HCT116 (cell line): Measurements from ENCODE around the gene FAM234A. TPM values are rescaled to one million over a fixed set of nuclear protein-coding genes. Genes with fewer than 3 reads are reported as not detected.

Experiments
- ATAC-seq: fragments of 200-7000 bp; cut with Tn5 transposase; 2 replicates; pipeline ENCODE4 v1.9.1; 2020; ENCODE audit warnings: mild to moderate bottlenecking, moderate library complexity
- BruUV-seq: library from RNA; stranded (reverse); fragments of 400-500 nt; replicated peaks from 2 replicates; lab custom pipeline; 2021; lab: Mats Ljungman, UMichigan
- CTCF ChIA-PET: fragments of 300-600 bp; sonication (Branson Sonifier 250); formaldehyde crosslinking; loops from one replicate; lab custom pipeline; 2021; ENCODE audit warnings: antibody characterized with exemption; lab: Charles Lee
- POLR2A ChIA-PET: fragments of 300-600, 350-600 bp; sonication (Branson Sonifier 250); formaldehyde crosslinking; loops from one replicate; lab custom pipeline; 2021; ENCODE audit warnings: antibody characterized with exemption; lab: Charles Lee
- RAD21 ChIA-PET, 2 experiments: fragments of 300-600 bp; sonication (Branson Sonifier 250); formaldehyde crosslinking; loops; one replicate each; lab custom pipeline; 2023; ENCODE audit warnings: low total read pairs in 2 of 2; ENCODE audit not compliant: uncharacterized antibody in 2 of 2, unreplicated experiment in 2 of 2, low non-redundant PET in 1 of 2; lab: Charles Lee
- DNase-seq: peaks from one replicate; pipeline ENCODE4 v3.0.0-alpha.2; 2010; ENCODE audit warnings: low read depth, low spot score
- H2AFZ ChIP-seq: fragments of 200-600 bp; shearing (Covaris generic), sonication (generic); 2 replicates; pipeline ENCODE4 v1.6.1; 2017; ENCODE audit warnings: low read depth, mixed run types, mixed read lengths, antibody characterized with exemption, low read length; ENCODE audit not compliant: poor library complexity, severe bottlenecking
- H3K27ac ChIP-seq: 2 replicates; pipeline ENCODE4 v1.5.1; 2012; ENCODE audit warnings: low read depth, low read length
- H3K27me3 ChIP-seq: fragments of 200-600 bp; sonication (generic); 2 replicates; pipeline ENCODE4 v1.6.1; 2016; ENCODE audit warnings: mixed run types, low read length, mixed read lengths; ENCODE audit not compliant: insufficient read depth
- H3K36me3 ChIP-seq, 2 experiments: fragments of 200-500 bp in 1 of 2; fragments of 200-600 bp in 1 of 2; sonication (Bioruptor generic) in 1 of 2; sonication (generic) in 1 of 2; 2 replicates each; pipeline versions ENCODE4 v1.5.1 to v1.6.1; 2014 to 2016; ENCODE audit warnings: low read length in 2 of 2, inconsistent platforms in 1 of 2, mixed read lengths in 1 of 2, mixed run types in 1 of 2; ENCODE audit not compliant: insufficient read depth in 2 of 2, control insufficient read depth in 1 of 2
- H3K4me1 ChIP-seq, 2 experiments: fragments of 200-600 bp in 1 of 2; sonication (generic) in 1 of 2; 2 replicates each; pipeline versions ENCODE4 v1.5.1 to v1.6.1; 2012 to 2017; ENCODE audit warnings: low read length in 2 of 2, inconsistent platforms in 1 of 2, mild to moderate bottlenecking in 1 of 2, mixed read lengths in 1 of 2, mixed run types in 1 of 2, moderate library complexity in 1 of 2; ENCODE audit not compliant: insufficient read depth in 2 of 2, control insufficient read depth in 1 of 2
- H3K4me2 ChIP-seq: fragments of 200-600 bp; sonication (generic); 2 replicates; pipeline ENCODE4 v1.6.1; 2017; ENCODE audit warnings: mixed run types, low read length, mixed read lengths
- H3K4me3 ChIP-seq, 2 experiments: fragments of 200-600 bp in 1 of 2; sonication (generic) in 1 of 2; replicated peaks in 1 of 2; 2 replicates each; pipeline ENCODE4 v1.5.1; 2011 to 2016; ENCODE audit warnings: low read length in 2 of 2, control low read depth in 1 of 2, low read depth in 1 of 2, mild to moderate bottlenecking in 1 of 2, mixed read lengths in 1 of 2, mixed run types in 1 of 2
- H3K79me2 ChIP-seq: fragments of 200-600 bp; sonication (generic); 2 replicates; pipeline ENCODE4 v1.6.1; 2017; ENCODE audit warnings: mild to moderate bottlenecking, mixed run types, low read length, moderate library complexity, mixed read lengths; ENCODE audit not compliant: insufficient read depth
- H3K9ac ChIP-seq: fragments of 200-600 bp; sonication (generic); 2 replicates; pipeline ENCODE4 v1.6.1; 2016; ENCODE audit warnings: low read length, mixed read lengths
- H3K9me2 ChIP-seq: fragments of 200-600 bp; sonication (generic), shearing (Covaris generic); 2 replicates; pipeline ENCODE4 v1.6.1; 2017; ENCODE audit warnings: mixed run types, mild to moderate bottlenecking, moderate library complexity; ENCODE audit not compliant: insufficient read depth
- H3K9me3 ChIP-seq, 2 experiments: fragments of 200-500 bp in 1 of 2; fragments of 200-600 bp in 1 of 2; sonication (Bioruptor generic) in 1 of 2; sonication (generic) in 1 of 2; 2 replicates each; pipeline ENCODE4 v1.6.1; 2014 to 2017; ENCODE audit warnings: low read length in 2 of 2, mixed read lengths in 2 of 2, inconsistent platforms in 1 of 2, low read depth in 1 of 2, mild to moderate bottlenecking in 1 of 2, mixed run types in 1 of 2, moderate library complexity in 1 of 2; ENCODE audit not compliant: control insufficient read depth in 1 of 2, insufficient read depth in 1 of 2
- H4K20me1 ChIP-seq: fragments of 200-600 bp; sonication (generic), shearing (Covaris generic); 2 replicates; pipeline ENCODE4 v1.6.1; 2017; ENCODE audit warnings: mixed run types, mild to moderate bottlenecking, moderate library complexity; ENCODE audit not compliant: insufficient read depth
- CEBPB ChIP-seq: IDR thresholded peaks from 2 replicates; pipeline ENCODE4 v1.6.1; 2012; ENCODE audit warnings: low read depth
- EGR1 ChIP-seq: IDR thresholded peaks from 2 replicates; pipeline ENCODE4 v1.6.1; 2012; ENCODE audit warnings: low read depth
- ELF1 ChIP-seq: IDR thresholded peaks from 2 replicates; pipeline ENCODE4 v1.6.1; 2012; ENCODE audit warnings: low read depth, borderline replicate concordance
- EZH2 ChIP-seq: fragments of 200-600 bp; sonication (generic); IDR thresholded peaks from 2 replicates; pipeline ENCODE4 v1.6.1; 2017; ENCODE audit warnings: antibody characterized with exemption, mixed run types
- EZH2phosphoT487 ChIP-seq: fragments of 200-600 bp; IDR thresholded peaks from 2 replicates; pipeline ENCODE4 v1.6.1; 2018; ENCODE audit warnings: antibody characterized with exemption, borderline replicate concordance
- FOSL1 ChIP-seq: IDR thresholded peaks from 2 replicates; pipeline ENCODE4 v1.6.1; 2012; ENCODE audit warnings: low read depth
- JUND ChIP-seq: IDR thresholded peaks from 2 replicates; pipeline ENCODE4 v1.6.1; 2012
- POLR2A ChIP-seq: IDR thresholded peaks from 2 replicates; pipeline ENCODE4 v1.7.0; 2011; ENCODE audit warnings: borderline replicate concordance; ENCODE audit not compliant: insufficient read depth, insufficient read length; ENCODE audit errors: extremely low read depth
- SIN3A ChIP-seq: IDR thresholded peaks from 2 replicates; pipeline ENCODE4 v1.6.1; 2012; ENCODE audit warnings: low read depth
- SP1 ChIP-seq: IDR thresholded peaks from 2 replicates; pipeline ENCODE4 v1.6.1; 2012; ENCODE audit warnings: low read depth
- SRF ChIP-seq: IDR thresholded peaks from 2 replicates; pipeline ENCODE4 v1.6.1; 2012; ENCODE audit warnings: low read depth
- TCF7L2 ChIP-seq: IDR thresholded peaks from 2 replicates; pipeline ENCODE4 v1.7.0; 2011; ENCODE audit warnings: borderline replicate concordance, inconsistent platforms; ENCODE audit not compliant: insufficient read depth, insufficient read length; ENCODE audit errors: extremely low read depth
- YY1 ChIP-seq: IDR thresholded peaks from 2 replicates; pipeline ENCODE4 v1.6.1; 2011; ENCODE audit warnings: low read length, low read depth, moderate library complexity, mild to moderate bottlenecking; ENCODE audit not compliant: insufficient replicate concordance; ENCODE audit errors: extremely low read depth
- ZFX ChIP-seq: fragments of 450-650 bp; IDR thresholded peaks from 2 replicates; pipeline ENCODE4 v1.6.1; 2017
- ZNF274 ChIP-seq: fragments of 200-500 bp; sonication (Bioruptor generic); IDR thresholded peaks from 2 replicates; pipeline ENCODE4 v1.6.1; 2014; ENCODE audit warnings: mild to moderate bottlenecking, low read depth, low read length, inconsistent platforms
- intact Hi-C: fragments of 100-400 bp; cut with micrococcal nuclease; formaldehyde crosslinking; loops from 2 replicates; pipeline ENCODE4 v1.10.0; 2022
- total RNA-seq: library from RNA; stranded (reverse); gene quantifications from one replicate; pipeline ENCODE4 v1.2.1, GENCODE V29; 2021; ENCODE audit not compliant: unreplicated experiment
- TF ChIP-seq, protein P1 (sequence below): IDR thresholded peaks from 2 replicates; pipeline ENCODE4 v1.6.1; 2011; ENCODE audit warnings: mild to moderate bottlenecking, low read length, moderate library complexity; ENCODE audit not compliant: insufficient replicate concordance; ENCODE audit errors: extremely low read depth
- TF ChIP-seq, protein P2 (sequence below): IDR thresholded peaks from 2 replicates; pipeline ENCODE4 v1.6.1; 2012; ENCODE audit warnings: low read depth
- TF ChIP-seq, protein P3 (sequence below): IDR thresholded peaks from 2 replicates; pipeline ENCODE4 v1.6.1; 2012
- TF ChIP-seq, protein P4 (sequence below): IDR thresholded peaks from 2 replicates; pipeline ENCODE4 v1.6.1; 2012

Gene FAM234A
- total RNA-seq, 1 experiment from 2014 or later: 36.4 TPM

DNA sequence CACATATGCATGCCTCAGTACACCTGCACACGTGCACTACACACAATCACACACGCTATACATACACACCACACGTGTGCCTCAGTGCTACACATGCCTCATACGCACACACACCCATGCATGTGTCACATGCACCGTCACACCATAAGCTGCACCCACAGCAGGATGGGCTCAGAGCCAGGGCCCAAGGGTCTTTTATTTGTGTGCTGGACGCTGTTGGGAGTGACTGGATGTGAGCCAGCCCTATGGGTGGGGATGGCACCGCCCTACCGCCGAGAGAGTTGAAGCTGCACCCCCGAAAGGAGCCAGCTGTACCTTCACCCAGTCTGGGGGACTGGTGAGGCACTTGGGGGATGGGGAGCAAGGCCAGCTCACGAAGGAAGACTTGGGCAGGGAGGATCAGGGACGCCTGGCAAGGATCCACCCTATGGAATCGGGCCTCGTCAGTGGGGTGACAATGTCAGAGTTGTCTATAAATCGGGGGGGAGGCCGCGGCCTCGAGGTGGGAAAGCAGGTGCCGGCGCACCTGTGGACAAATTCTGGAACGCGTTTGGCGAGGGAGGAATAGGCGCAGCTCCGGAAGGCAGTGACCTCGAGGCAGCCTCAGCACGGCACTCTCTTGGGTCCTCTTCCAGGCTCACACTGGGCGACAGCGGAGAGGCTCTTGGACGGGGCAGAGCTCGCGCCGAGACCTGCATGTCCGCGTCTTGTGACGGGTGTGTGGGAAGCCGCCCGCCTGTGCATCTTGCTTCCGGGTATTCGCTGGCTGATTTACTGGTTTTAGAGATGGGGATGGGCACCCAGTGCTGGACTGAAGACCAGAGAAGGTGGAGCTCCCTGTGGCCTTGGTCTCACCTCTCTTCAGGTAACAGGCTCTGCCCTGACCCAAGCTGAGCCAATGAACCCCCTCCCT is 33.8 kb downstream of the FAM234A start:
- intact Hi-C loops: no loop called here
- POLR2A ChIA-PET: no interaction called here
- Histone ChIP-seq H3K4me2 (no peak overlapping the region), H3K4me1 (no peaks in the 10 kb centered on the region), H3K9me3 (no peaks in the 10 kb centered on the region), H3K4me3 (no peak overlapping the region), H3K79me2 (no peaks in the 10 kb centered on the region), H2AFZ (no peak overlapping the region), H3K27ac (no peak overlapping the region), H4K20me1 (no peaks in the 10 kb centered on the region), H3K27me3 (no peaks in the 10 kb centered on the region), H3K9me2 (no peaks in the 10 kb centered on the region), H3K36me3 (no peaks in the 10 kb centered on the region), H3K9ac (no peak overlapping the region)
- CTCF ChIA-PET: no interaction called here
- DNase-seq: no peak
- ATAC-seq: no peak
- no TSS peak for BruUV-seq
- TF ChIP-seq POLR2A (no peak), FOSL1 (no peak), ELF1 (no peak), YY1 (no peak), ZFX (no peak), CEBPB (no peak), EZH2 (no peak), SIN3A (no peak), EGR1 (no peak), TCF7L2 (no peak), ZNF274 (no peak), SP1 (no peak), SRF (no peak), EZH2phosphoT487 (no peak), JUND (no peak)
- TF ChIP-seq, protein P1, sequence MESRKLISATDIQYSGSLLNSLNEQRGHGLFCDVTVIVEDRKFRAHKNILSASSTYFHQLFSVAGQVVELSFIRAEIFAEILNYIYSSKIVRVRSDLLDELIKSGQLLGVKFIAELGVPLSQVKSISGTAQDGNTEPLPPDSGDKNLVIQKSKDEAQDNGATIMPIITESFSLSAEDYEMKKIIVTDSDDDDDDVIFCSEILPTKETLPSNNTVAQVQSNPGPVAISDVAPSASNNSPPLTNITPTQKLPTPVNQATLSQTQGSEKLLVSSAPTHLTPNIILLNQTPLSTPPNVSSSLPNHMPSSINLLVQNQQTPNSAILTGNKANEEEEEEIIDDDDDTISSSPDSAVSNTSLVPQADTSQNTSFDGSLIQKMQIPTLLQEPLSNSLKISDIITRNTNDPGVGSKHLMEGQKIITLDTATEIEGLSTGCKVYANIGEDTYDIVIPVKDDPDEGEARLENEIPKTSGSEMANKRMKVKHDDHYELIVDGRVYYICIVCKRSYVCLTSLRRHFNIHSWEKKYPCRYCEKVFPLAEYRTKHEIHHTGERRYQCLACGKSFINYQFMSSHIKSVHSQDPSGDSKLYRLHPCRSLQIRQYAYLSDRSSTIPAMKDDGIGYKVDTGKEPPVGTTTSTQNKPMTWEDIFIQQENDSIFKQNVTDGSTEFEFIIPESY: no peak
- TF ChIP-seq, protein P2, sequence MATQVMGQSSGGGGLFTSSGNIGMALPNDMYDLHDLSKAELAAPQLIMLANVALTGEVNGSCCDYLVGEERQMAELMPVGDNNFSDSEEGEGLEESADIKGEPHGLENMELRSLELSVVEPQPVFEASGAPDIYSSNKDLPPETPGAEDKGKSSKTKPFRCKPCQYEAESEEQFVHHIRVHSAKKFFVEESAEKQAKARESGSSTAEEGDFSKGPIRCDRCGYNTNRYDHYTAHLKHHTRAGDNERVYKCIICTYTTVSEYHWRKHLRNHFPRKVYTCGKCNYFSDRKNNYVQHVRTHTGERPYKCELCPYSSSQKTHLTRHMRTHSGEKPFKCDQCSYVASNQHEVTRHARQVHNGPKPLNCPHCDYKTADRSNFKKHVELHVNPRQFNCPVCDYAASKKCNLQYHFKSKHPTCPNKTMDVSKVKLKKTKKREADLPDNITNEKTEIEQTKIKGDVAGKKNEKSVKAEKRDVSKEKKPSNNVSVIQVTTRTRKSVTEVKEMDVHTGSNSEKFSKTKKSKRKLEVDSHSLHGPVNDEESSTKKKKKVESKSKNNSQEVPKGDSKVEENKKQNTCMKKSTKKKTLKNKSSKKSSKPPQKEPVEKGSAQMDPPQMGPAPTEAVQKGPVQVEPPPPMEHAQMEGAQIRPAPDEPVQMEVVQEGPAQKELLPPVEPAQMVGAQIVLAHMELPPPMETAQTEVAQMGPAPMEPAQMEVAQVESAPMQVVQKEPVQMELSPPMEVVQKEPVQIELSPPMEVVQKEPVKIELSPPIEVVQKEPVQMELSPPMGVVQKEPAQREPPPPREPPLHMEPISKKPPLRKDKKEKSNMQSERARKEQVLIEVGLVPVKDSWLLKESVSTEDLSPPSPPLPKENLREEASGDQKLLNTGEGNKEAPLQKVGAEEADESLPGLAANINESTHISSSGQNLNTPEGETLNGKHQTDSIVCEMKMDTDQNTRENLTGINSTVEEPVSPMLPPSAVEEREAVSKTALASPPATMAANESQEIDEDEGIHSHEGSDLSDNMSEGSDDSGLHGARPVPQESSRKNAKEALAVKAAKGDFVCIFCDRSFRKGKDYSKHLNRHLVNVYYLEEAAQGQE: no peak
- TF ChIP-seq, protein P3, sequence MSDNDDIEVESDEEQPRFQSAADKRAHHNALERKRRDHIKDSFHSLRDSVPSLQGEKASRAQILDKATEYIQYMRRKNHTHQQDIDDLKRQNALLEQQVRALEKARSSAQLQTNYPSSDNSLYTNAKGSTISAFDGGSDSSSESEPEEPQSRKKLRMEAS: no peak
- TF ChIP-seq, protein P4, sequence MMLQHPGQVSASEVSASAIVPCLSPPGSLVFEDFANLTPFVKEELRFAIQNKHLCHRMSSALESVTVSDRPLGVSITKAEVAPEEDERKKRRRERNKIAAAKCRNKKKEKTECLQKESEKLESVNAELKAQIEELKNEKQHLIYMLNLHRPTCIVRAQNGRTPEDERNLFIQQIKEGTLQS: no peak
- RAD21 ChIA-PET: no interaction called here
